ENCODE results near the gene DDB1. TPM values are rescaled to one million over a fixed set of nuclear protein-coding genes. Genes with fewer than 3 reads are reported as not detected.

DDB1 gene
- total and polyA plus RNA-seq, 2 experiments from 2014 or later: 177 to 215 TPM

GRCh38 chr11:61264795-61265194 lies 68.1 kb downstream of the DDB1 start:
- no peaks in the 10 kb centered on the region for H4K20me1 ChIP-seq (ENCODE audit: insufficient read depth, poor library complexity, severe bottlenecking)
- no peaks in the 10 kb centered on the region for H3K9me3 ChIP-seq (ENCODE audit: low read depth)
- no peak overlapping the region for H3K4me2 ChIP-seq
- H3K79me2 ChIP-seq: no peaks in the 10 kb centered on the region
- H3K36me3 ChIP-seq (replicated peaks; ENCODE audit: insufficient read depth, low read depth): no peaks in the 10 kb centered on the region
- TF ChIP-seq CTCF (IDR thresholded peaks at IDR 0.05; ENCODE audit: poor library complexity): no peak
- TF ChIP-seq EZH2phosphoT487 (IDR thresholded peaks at IDR 0.05; ENCODE audit: low read depth, severe bottlenecking, unreplicated experiment): no peak
- TF ChIP-seq EZH2 (IDR thresholded peaks at IDR 0.05; ENCODE audit: borderline replicate concordance): no peak
- H3K4me1 ChIP-seq (ENCODE audit: insufficient read depth): no peaks in the 10 kb centered on the region
- WGBS (ENCODE audit: low lambda C conversion rate, missing lambda C conversion rate): 96% methylated on average over 14 of the region's 14 CpGs
- H3K9me2 ChIP-seq (replicated peaks; ENCODE audit: insufficient read depth): no peaks in the 10 kb centered on the region
- H3K27me3 ChIP-seq: no peaks in the 10 kb centered on the region
- no peak overlapping the region for H3K4me3 ChIP-seq
- no peak for DNase-seq (ENCODE audit: low spot score)
- H3K27ac ChIP-seq: no peak overlapping the region
- H2AFZ ChIP-seq: no peak overlapping the region

- H3K27me3 ChIP-seq: no peaks in the 10 kb centered on the region
- no peaks in the 10 kb centered on the region for H3K36me3 ChIP-seq (replicated peaks; ENCODE audit: insufficient read depth, low read depth)
- WGBS (ENCODE audit: low lambda C conversion rate, missing lambda C conversion rate): 94% methylated on average over 6 of the region's 6 CpGs
Observed at GRCh38 chr11:61264371-61264770, 68.5 kb downstream of the DDB1 start.

GRCh38 chr11:61259363-61259762 lies 73.5 kb downstream of the DDB1 start:
- no peak for TF ChIP-seq EZH2phosphoT487 (IDR thresholded peaks at IDR 0.05; ENCODE audit: low read depth, severe bottlenecking, unreplicated experiment)
- TF ChIP-seq CTCF (IDR thresholded peaks at IDR 0.05; ENCODE audit: poor library complexity): no peak
- no peak for TF ChIP-seq EZH2 (IDR thresholded peaks at IDR 0.05; ENCODE audit: borderline replicate concordance)
- Histone ChIP-seq H2AFZ (no peak overlapping the region), H3K4me3 (no peak overlapping the region), H3K4me2 (no peak overlapping the region), H3K27me3 (no peaks in the 10 kb centered on the region), H3K4me1 (ENCODE audit: insufficient read depth) (no peaks in the 10 kb centered on the region), H3K79me2 (no peaks in the 10 kb centered on the region), H4K20me1 (ENCODE audit: insufficient read depth, poor library complexity, severe bottlenecking) (no peaks in the 10 kb centered on the region), H3K36me3 (replicated peaks; ENCODE audit: insufficient read depth, low read depth) (no peaks in the 10 kb centered on the region), H3K27ac (no peak overlapping the region), H3K9me2 (replicated peaks; ENCODE audit: insufficient read depth) (no peaks in the 10 kb centered on the region), H3K9me3 (ENCODE audit: low read depth) (no peaks in the 10 kb centered on the region)
- WGBS (ENCODE audit: low lambda C conversion rate, missing lambda C conversion rate): 97% methylated on average over 6 of the region's 6 CpGs
- DNase-seq (ENCODE audit: low spot score): no peak

More at GRCh38 chr11:61264371-61264770, 68.5 kb downstream of the DDB1 start:
- H4K20me1 ChIP-seq (ENCODE audit: insufficient read depth, poor library complexity, severe bottlenecking): no peaks in the 10 kb centered on the region
- no peak for DNase-seq (ENCODE audit: low spot score)
- no peaks in the 10 kb centered on the region for H3K9me2 ChIP-seq (replicated peaks; ENCODE audit: insufficient read depth)
- H3K79me2 ChIP-seq: no peaks in the 10 kb centered on the region
- H3K4me3 ChIP-seq: no peak overlapping the region
- H3K4me1 ChIP-seq (ENCODE audit: insufficient read depth): no peaks in the 10 kb centered on the region
- no peak overlapping the region for H3K4me2 ChIP-seq
- no peak overlapping the region for H2AFZ ChIP-seq
- no peak for TF ChIP-seq EZH2phosphoT487 (IDR thresholded peaks at IDR 0.05; ENCODE audit: low read depth, severe bottlenecking, unreplicated experiment)
- TF ChIP-seq EZH2 (IDR thresholded peaks at IDR 0.05; ENCODE audit: borderline replicate concordance): no peak
- no peak for TF ChIP-seq CTCF (IDR thresholded peaks at IDR 0.05; ENCODE audit: poor library complexity)
- H3K9me3 ChIP-seq (ENCODE audit: low read depth): no peaks in the 10 kb centered on the region
- no peak overlapping the region for H3K27ac ChIP-seq

GRCh38 chr11:61258546-61258945 lies 74.4 kb downstream of the DDB1 start:
- TF ChIP-seq CTCF (IDR thresholded peaks at IDR 0.05; ENCODE audit: poor library complexity): no peak
- no peak for TF ChIP-seq EZH2phosphoT487 (IDR thresholded peaks at IDR 0.05; ENCODE audit: low read depth, severe bottlenecking, unreplicated experiment)
- no peak for TF ChIP-seq EZH2 (IDR thresholded peaks at IDR 0.05; ENCODE audit: borderline replicate concordance)
- no peaks in the 10 kb centered on the region for H3K9me2 ChIP-seq (replicated peaks; ENCODE audit: insufficient read depth)

More at GRCh38 chr11:61258546-61258945, 74.4 kb downstream of the DDB1 start:
- no peaks in the 10 kb centered on the region for H3K36me3 ChIP-seq (replicated peaks; ENCODE audit: insufficient read depth, low read depth)
- DNase-seq (ENCODE audit: low spot score): no peak
- no peaks in the 10 kb centered on the region for H4K20me1 ChIP-seq (ENCODE audit: insufficient read depth, poor library complexity, severe bottlenecking)
- H2AFZ ChIP-seq: no peak overlapping the region
- no peaks in the 10 kb centered on the region for H3K4me1 ChIP-seq (ENCODE audit: insufficient read depth)
- H3K9me3 ChIP-seq (ENCODE audit: low read depth): no peaks in the 10 kb centered on the region
- H3K79me2 ChIP-seq: no peaks in the 10 kb centered on the region
- no peak overlapping the region for H3K4me3 ChIP-seq
- no peak overlapping the region for H3K4me2 ChIP-seq
- WGBS (ENCODE audit: low lambda C conversion rate, missing lambda C conversion rate): 93% methylated on average over 9 of the region's 9 CpGs
- no peaks in the 10 kb centered on the region for H3K27me3 ChIP-seq
- no peak overlapping the region for H3K27ac ChIP-seq

Data from hepatocyte (in vitro differentiated cells).